DND-41 (cell line): ENCODE data around the gene HSD11B1L.

Source experiments
- EZH2 ChIP-seq: IDR thresholded peaks from 3 replicates; pipeline ENCODE4 v1.6.1; 2012; ENCODE audit warnings: borderline replicate concordance, low read depth, mild to moderate bottlenecking, moderate library complexity, low read length, inconsistent platforms; ENCODE audit not compliant: severe bottlenecking
- TF ChIP-seq, protein P1 (sequence below): IDR thresholded peaks from 2 replicates; pipeline ENCODE4 v1.5.1; 2012; ENCODE audit warnings: borderline replicate concordance, low read length, moderate library complexity, mild to moderate bottlenecking; ENCODE audit not compliant: poor library complexity, severe bottlenecking; ENCODE audit errors: extremely low read depth

DNA sequence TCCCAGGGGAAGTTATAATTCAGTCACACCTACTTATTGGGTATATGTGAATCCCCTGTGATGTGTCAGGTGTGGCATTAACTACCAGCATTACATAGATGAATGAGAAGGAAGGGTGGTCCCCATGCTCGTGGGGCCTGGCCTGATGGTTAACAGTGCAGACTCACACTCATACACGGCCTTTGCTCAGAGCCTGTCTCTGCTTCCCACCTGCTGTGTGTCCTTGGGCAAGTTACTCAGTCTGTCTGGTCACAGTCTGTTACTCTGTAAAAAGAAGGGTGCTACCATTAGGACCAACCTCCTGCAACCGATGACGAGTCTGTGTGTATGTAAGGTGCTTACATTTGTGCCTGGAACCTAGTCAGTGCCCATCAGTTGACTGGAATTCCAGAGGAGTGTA is 34.1 kb upstream of the HSD11B1L start:
- TF ChIP-seq, protein P1, sequence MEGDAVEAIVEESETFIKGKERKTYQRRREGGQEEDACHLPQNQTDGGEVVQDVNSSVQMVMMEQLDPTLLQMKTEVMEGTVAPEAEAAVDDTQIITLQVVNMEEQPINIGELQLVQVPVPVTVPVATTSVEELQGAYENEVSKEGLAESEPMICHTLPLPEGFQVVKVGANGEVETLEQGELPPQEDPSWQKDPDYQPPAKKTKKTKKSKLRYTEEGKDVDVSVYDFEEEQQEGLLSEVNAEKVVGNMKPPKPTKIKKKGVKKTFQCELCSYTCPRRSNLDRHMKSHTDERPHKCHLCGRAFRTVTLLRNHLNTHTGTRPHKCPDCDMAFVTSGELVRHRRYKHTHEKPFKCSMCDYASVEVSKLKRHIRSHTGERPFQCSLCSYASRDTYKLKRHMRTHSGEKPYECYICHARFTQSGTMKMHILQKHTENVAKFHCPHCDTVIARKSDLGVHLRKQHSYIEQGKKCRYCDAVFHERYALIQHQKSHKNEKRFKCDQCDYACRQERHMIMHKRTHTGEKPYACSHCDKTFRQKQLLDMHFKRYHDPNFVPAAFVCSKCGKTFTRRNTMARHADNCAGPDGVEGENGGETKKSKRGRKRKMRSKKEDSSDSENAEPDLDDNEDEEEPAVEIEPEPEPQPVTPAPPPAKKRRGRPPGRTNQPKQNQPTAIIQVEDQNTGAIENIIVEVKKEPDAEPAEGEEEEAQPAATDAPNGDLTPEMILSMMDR = no peak
- TF ChIP-seq EZH2 = no peak
